Neural progenitor cell (in vitro differentiated cells): Measurements from ENCODE around the gene POLN.

Experiments
- EZH2 ChIP-seq: fragments of 200-600 bp; sonication (generic); IDR thresholded peaks from 2 replicates; pipeline ENCODE4 v1.6.1; 2017; ENCODE audit warnings: antibody characterized with exemption, mild to moderate bottlenecking, moderate library complexity
- EZH2phosphoT487 ChIP-seq: fragments of 200-600 bp; sonication (generic); IDR thresholded peaks from 2 replicates; pipeline ENCODE4 v1.6.1; 2017; ENCODE audit warnings: antibody characterized with exemption
- TF ChIP-seq, protein P1 (sequence below): fragments of 200-600 bp; sonication (generic); IDR thresholded peaks from 2 replicates; pipeline ENCODE4 v1.5.1; 2017; ENCODE audit warnings: antibody characterized with exemption, mild to moderate bottlenecking

- TF ChIP-seq, protein P1, sequence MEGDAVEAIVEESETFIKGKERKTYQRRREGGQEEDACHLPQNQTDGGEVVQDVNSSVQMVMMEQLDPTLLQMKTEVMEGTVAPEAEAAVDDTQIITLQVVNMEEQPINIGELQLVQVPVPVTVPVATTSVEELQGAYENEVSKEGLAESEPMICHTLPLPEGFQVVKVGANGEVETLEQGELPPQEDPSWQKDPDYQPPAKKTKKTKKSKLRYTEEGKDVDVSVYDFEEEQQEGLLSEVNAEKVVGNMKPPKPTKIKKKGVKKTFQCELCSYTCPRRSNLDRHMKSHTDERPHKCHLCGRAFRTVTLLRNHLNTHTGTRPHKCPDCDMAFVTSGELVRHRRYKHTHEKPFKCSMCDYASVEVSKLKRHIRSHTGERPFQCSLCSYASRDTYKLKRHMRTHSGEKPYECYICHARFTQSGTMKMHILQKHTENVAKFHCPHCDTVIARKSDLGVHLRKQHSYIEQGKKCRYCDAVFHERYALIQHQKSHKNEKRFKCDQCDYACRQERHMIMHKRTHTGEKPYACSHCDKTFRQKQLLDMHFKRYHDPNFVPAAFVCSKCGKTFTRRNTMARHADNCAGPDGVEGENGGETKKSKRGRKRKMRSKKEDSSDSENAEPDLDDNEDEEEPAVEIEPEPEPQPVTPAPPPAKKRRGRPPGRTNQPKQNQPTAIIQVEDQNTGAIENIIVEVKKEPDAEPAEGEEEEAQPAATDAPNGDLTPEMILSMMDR = no peak
- TF ChIP-seq EZH2 (no peak), EZH2phosphoT487 (no peak)
Measured at GRCh38 chr4:2081540-2081939, 160.4 kb downstream of the POLN start.
